ENCODE data around the gene CLEC3B. TPM values are rescaled to one million over a fixed set of nuclear protein-coding genes. Genes with fewer than 3 reads are reported as not detected.

Gene CLEC3B
- total RNA-seq, 3 donors from 2014 or later, result 14.7 to 24.0 (median 22.2) TPM

- ATAC-seq, result peak; percentile 28
- DNase-seq, result no peak
- peaks cover 4% of the 10 kb centered on the region for H3K4me1 ChIP-seq (ENCODE audit: low read depth)
- H3K9me3 ChIP-seq, result no peaks in the 10 kb centered on the region
- H3K36me3 ChIP-seq (ENCODE audit: low read depth), result no peaks in the 10 kb centered on the region
- intact Hi-C loops (cut with DNase I, micrococcal nuclease), result no loop called here
- H3K4me3 ChIP-seq, result no peak overlapping the region
- no peak for TF ChIP-seq CTCF (IDR thresholded peaks at IDR 0.05)
These were observed 28.9 kb downstream of the CLEC3B start for GRCh38 chr3:45055032-45055410.

GRCh38 chr3:45055411-45056143, 29.5 kb downstream of the CLEC3B start:
- Histone ChIP-seq H3K4me3 (no peak overlapping the region), H3K9me3 (no peaks in the 10 kb centered on the region), H3K36me3 (ENCODE audit: low read depth) (no peaks in the 10 kb centered on the region), H3K4me1 (ENCODE audit: low read depth) (peaks cover 4% of the 10 kb centered on the region)
- intact Hi-C loops (cut with DNase I, micrococcal nuclease), result no loop called here
- DNase-seq (peak in 1 of 3 donors; percentile 42), ATAC-seq (peak; percentile 40)
- no peak for TF ChIP-seq CTCF (IDR thresholded peaks at IDR 0.05)

GRCh38 chr3:45056608-45057301, 30.7 kb downstream of the CLEC3B start:
- no peak for TF ChIP-seq CTCF (IDR thresholded peaks at IDR 0.05)
- H3K4me3 ChIP-seq, result no peak overlapping the region
- ATAC-seq (peak; percentile 51), DNase-seq (no peak)
- intact Hi-C loops (cut with DNase I, micrococcal nuclease), result no loop called here
- no peaks in the 10 kb centered on the region for H3K9me3 ChIP-seq
- no peaks in the 10 kb centered on the region for H3K36me3 ChIP-seq (ENCODE audit: low read depth)
- H3K4me1 ChIP-seq (ENCODE audit: low read depth), result peaks cover 4% of the 10 kb centered on the region

- no peak for DNase-seq
- TF ChIP-seq CTCF (IDR thresholded peaks at IDR 0.05), result no peak
- H3K4me1 ChIP-seq (ENCODE audit: low read depth), result peaks cover 4% of the 10 kb centered on the region
- ATAC-seq, result no peak
- H3K4me3 ChIP-seq, result no peak overlapping the region
- no peaks in the 10 kb centered on the region for H3K36me3 ChIP-seq (ENCODE audit: low read depth)
- H3K9me3 ChIP-seq, result no peaks in the 10 kb centered on the region
- intact Hi-C loops (cut with DNase I, micrococcal nuclease), result no loop called here
These were observed 31.5 kb downstream of the CLEC3B start for GRCh38 chr3:45057557-45057956.

GRCh38 chr3:45059132-45059531, 33.0 kb downstream of the CLEC3B start:
- H3K36me3 ChIP-seq (ENCODE audit: low read depth), result no peaks in the 10 kb centered on the region
- no peaks in the 10 kb centered on the region for H3K9me3 ChIP-seq
- no peak overlapping the region for H3K4me3 ChIP-seq
- TF ChIP-seq CTCF (IDR thresholded peaks at IDR 0.05), result no peak
- no peak for ATAC-seq
- intact Hi-C loops (cut with DNase I, micrococcal nuclease), result no loop called here
- peaks cover 4% of the 10 kb centered on the region for H3K4me1 ChIP-seq (ENCODE audit: low read depth)
- DNase-seq, result no peak

All from mucosa of descending colon (tissue), 3 donors.